K562 (cell line): Measurements from ENCODE around the gene KHNYN. TPM values are rescaled to one million over a fixed set of nuclear protein-coding genes. Genes with fewer than 3 reads are reported as not detected.
A peak's percentile ranks its signal among the peaks of the same experiment; 100 is the strongest.

Experiments used
- BMI1 ChIP-seq: fragments of 150-350 bp; IDR thresholded peaks from 2 replicates; pipeline ENCODE4 v1.6.1; 2014; ENCODE audit warnings: low read length
- CBX1 ChIP-seq: sonication (generic); IDR thresholded peaks from 2 replicates; pipeline ENCODE4 v1.6.1; 2016; ENCODE audit warnings: antibody characterized with exemption, low read depth, mild to moderate bottlenecking
- CEBPG ChIP-seq, 3 experiments: fragments of 200-800 bp in 1 of 3; sonication (Bioruptor generic) in 1 of 3; sonication (generic) in 1 of 3; formaldehyde crosslinking in 1 of 3; IDR thresholded peaks in 2 of 3; conservative IDR thresholded peaks in 1 of 3; 2 replicates each; pipeline versions ENCODE4 v1.6.1 to v1.8.0; 2016 to 2022; ENCODE audit warnings: missing compliant biosample characterization in 2 of 3, missing genetic modification characterization in 2 of 3, mild to moderate bottlenecking in 1 of 3, missing genetic modification reagents in 1 of 3
- DDX20 ChIP-seq: fragments of 450-650 bp; IDR thresholded peaks from 2 replicates; pipeline ENCODE4 v1.6.1; 2016; ENCODE audit warnings: missing genetic modification characterization, low read depth, mild to moderate bottlenecking, missing compliant biosample characterization, moderate library complexity
- EP400 ChIP-seq: fragments of 450-650 bp; IDR thresholded peaks from 2 replicates; pipeline ENCODE4 v1.6.1; 2017; ENCODE audit warnings: antibody characterized with exemption, mild to moderate bottlenecking, moderate library complexity
- GTF2F1 ChIP-seq: IDR thresholded peaks from 2 replicates; pipeline ENCODE4 v1.6.1; 2011; ENCODE audit warnings: low read depth, low read length, improper control_type of control experiment
- IFI16 ChIP-seq: fragments of 250-450 bp; sonication (Bioruptor Pico); IDR thresholded peaks from 2 replicates; pipeline ENCODE4 v2.1.2; 2022; ENCODE audit warnings: mild to moderate bottlenecking, inconsistent platforms
- KHSRP ChIP-seq: fragments of 450-650 bp; IDR thresholded peaks from 2 replicates; pipeline ENCODE4 v1.6.1; 2017
- NCOA2 ChIP-seq, 2 experiments: fragments of 450-650 bp; IDR thresholded peaks; 2 replicates each; pipeline ENCODE4 v1.6.1; 2018; ENCODE audit warnings: mild to moderate bottlenecking in 2 of 2, moderate library complexity in 1 of 2; ENCODE audit not compliant: partially characterized antibody in 2 of 2
- NFATC3 ChIP-seq: fragments of 450-650 bp; IDR thresholded peaks from 2 replicates; pipeline ENCODE4 v1.6.1; 2017; ENCODE audit warnings: mild to moderate bottlenecking
- NR2C2 ChIP-seq, 2 experiments: fragments of 200-800 bp in 1 of 2; sonication (Bioruptor generic) in 1 of 2; sonication (generic) in 1 of 2; formaldehyde crosslinking in 1 of 2; IDR thresholded peaks; 2 replicates each; pipeline versions ENCODE4 v1.6.1 to v1.8.0; 2016 to 2022; ENCODE audit warnings: mild to moderate bottlenecking in 1 of 2, missing compliant biosample characterization in 1 of 2, missing genetic modification characterization in 1 of 2, missing genetic modification reagents in 1 of 2
- PHF21A ChIP-seq: fragments of 450-650 bp; IDR thresholded peaks from 2 replicates; pipeline ENCODE4 v1.6.1; 2017; ENCODE audit warnings: low read depth, borderline replicate concordance
- POLR2A ChIP-seq: fragments of 450-650 bp; conservative IDR thresholded peaks from 2 replicates; pipeline ENCODE4 v1.6.1; 2016
- RHOXF2B ChIP-seq: fragments of 250-450 bp; sonication (Bioruptor Pico); conservative IDR thresholded peaks from 2 replicates; pipeline ENCODE4 v1.5.1; 2021
- RNF2 ChIP-seq: sonication (generic); IDR thresholded peaks from 2 replicates; pipeline ENCODE4 v1.6.1; 2016
- SAFB ChIP-seq: fragments of 200-400 bp; formaldehyde crosslinking; IDR thresholded peaks from 2 replicates; pipeline ENCODE4 v1.6.1; 2017; ENCODE audit warnings: low read depth, low read length, borderline replicate concordance
- TEAD1 ChIP-seq, 2 experiments: fragments of 450-650 bp in 1 of 2; sonication (generic) in 1 of 2; formaldehyde crosslinking; IDR thresholded peaks; 2 replicates each; pipeline versions ENCODE4 v1.4.0 to v1.8.0; 2020 to 2022; ENCODE audit warnings: mild to moderate bottlenecking in 2 of 2, missing genetic modification reagents in 1 of 2
- TEAD4 ChIP-seq, 2 experiments: sonication (generic) in 1 of 2; formaldehyde crosslinking in 1 of 2; IDR thresholded peaks; 2 replicates each; pipeline versions ENCODE4 v1.6.1 to v1.8.0; 2012 to 2022; ENCODE audit warnings: borderline replicate concordance in 1 of 2, inconsistent platforms in 1 of 2, low read length in 1 of 2, mild to moderate bottlenecking in 1 of 2, missing genetic modification reagents in 1 of 2
- TFAM ChIP-seq: fragments of 250-450 bp; sonication (Bioruptor Pico); conservative IDR thresholded peaks from 2 replicates; pipeline ENCODE4 v1.5.0; 2021; ENCODE audit warnings: mild to moderate bottlenecking, moderate library complexity
- ZBTB17 ChIP-seq: fragments of 450-650 bp; formaldehyde crosslinking; IDR thresholded peaks from 2 replicates; pipeline ENCODE4 v1.4.0; 2020; ENCODE audit warnings: mild to moderate bottlenecking
- ZNF589 ChIP-seq: fragments of 200-800 bp; sonication (Bioruptor generic); IDR thresholded peaks from 2 replicates; pipeline ENCODE4 v1.6.1; 2016; ENCODE audit warnings: low read depth, missing genetic modification characterization, missing compliant biosample characterization
- polyA plus RNA-seq, 8 experiments: library from polyadenylated mRNA; depleted of rRNA in 4 of 8; stranded (reverse) in 5 of 8; unstranded in 3 of 8; fragments of >200 nt; fragmentation: Nextera tagmentation in 2 of 8; fragmentation: Illumina TruSeq in 1 of 8; extraction: Ambion mirVana in 2 of 8; extraction: Trizol in 1 of 8; gene quantifications; 2 replicates each; pipeline versions ENCODE4 v1.2.1 to v1.2.3, GENCODE V29; 2011 to 2014; ENCODE audit warnings: inconsistent platforms in 1 of 8, missing spikeins in 1 of 8
- total RNA-seq, 7 experiments: library from RNA; depleted of rRNA in 6 of 7; stranded (reverse); fragments of >200 nt in 6 of 7; fragmentation: Illumina TruSeq in 2 of 7; extraction: Trizol in 2 of 7; gene quantifications; 2 replicates each; pipeline versions ENCODE4 v1.2.1 to v1.2.3, GENCODE V29; 2011 to 2021; ENCODE audit warnings: low replicate concordance in 1 of 7
- TF ChIP-seq, protein P1 (sequence below): fragments of 450-650 bp; IDR thresholded peaks from 2 replicates; pipeline ENCODE4 v1.6.1; 2016; ENCODE audit warnings: missing biosample characterization, missing genetic modification characterization
- TF ChIP-seq, protein P2 (sequence below): sonication (generic); formaldehyde crosslinking; IDR thresholded peaks from 2 replicates; pipeline ENCODE4 v1.8.1; 2023; ENCODE audit warnings: mild to moderate bottlenecking, missing genetic modification reagents
- TF ChIP-seq, protein P3 (sequence below): fragments of 450-650 bp; IDR thresholded peaks from 2 replicates; pipeline ENCODE4 v1.6.1; 2017; ENCODE audit warnings: mild to moderate bottlenecking, moderate library complexity

KHNYN gene
- total and polyA plus RNA-seq, 9 of the 15 experiments (the other 6 are each of a cell fraction or from before 2014, with no cell fraction given), result 0.76 to 26.0 (median 14.1) TPM

DNA sequence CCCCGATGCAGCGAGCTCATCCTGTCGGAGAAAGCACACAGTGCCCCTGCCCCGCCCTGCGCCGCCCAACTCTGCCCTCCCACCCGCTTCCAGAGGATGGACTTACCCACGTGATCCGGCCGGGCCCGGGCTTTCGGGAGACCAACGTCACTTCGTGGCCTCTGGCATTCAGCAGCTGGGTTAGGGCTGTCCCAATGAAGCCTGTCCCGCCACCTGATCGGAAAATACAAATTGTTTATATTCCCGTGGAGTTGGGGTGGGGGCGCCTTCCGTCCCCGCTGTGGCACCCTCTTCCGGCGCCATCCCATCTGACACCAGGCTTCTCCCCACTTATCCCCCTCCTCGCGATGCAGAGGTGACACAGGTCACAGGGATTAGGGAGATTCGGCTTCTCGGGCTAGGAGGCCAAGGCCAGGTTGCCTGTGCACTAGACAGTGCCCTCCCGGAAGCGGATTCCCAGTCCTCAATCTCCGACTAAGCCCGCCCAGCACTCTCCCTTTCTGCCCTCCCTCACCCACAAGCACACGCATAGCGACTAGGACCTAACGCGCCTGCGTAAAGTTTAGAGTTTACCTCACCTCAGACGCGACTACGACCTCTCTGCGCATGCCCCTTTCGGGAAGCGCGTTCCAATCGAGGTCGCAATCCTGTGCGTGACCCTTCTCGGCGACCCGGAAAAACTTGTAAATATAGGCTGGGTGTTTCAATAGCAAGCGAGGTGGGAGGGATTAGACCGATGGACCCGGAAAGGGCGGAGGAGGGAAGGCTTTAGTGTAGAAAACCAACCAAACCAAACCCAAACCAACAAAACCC lies 12.7 kb downstream of the KHNYN start, which contains the start of gene SDR39U1 (continued):
- TF ChIP-seq, protein P1, sequence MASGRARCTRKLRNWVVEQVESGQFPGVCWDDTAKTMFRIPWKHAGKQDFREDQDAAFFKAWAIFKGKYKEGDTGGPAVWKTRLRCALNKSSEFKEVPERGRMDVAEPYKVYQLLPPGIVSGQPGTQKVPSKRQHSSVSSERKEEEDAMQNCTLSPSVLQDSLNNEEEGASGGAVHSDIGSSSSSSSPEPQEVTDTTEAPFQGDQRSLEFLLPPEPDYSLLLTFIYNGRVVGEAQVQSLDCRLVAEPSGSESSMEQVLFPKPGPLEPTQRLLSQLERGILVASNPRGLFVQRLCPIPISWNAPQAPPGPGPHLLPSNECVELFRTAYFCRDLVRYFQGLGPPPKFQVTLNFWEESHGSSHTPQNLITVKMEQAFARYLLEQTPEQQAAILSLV, result no peak
- TF ChIP-seq NFATC3 (no peak), ZBTB17 (peak; percentile 51; the same call in 1 of the 2 replicates), GTF2F1 (0 out of 2 replicates have a peak, but pooled peaks have one; percentile 18), NR2C2 (CRISPR knock-in tag; IDR thresholded peaks at IDR 0.05) (peak; percentile 99), NR2C2 (tag; IDR thresholded peaks at IDR 0.05) (peak; percentile 99), RNF2 (no peak), CBX1 (0 out of 2 replicates have a peak, but pooled peaks have one; percentile 44), SAFB (no peak), IFI16 (CRISPR knock-in tag) (no peak), TFAM (CRISPR knock-in tag) (no peak), NCOA2 (IDR thresholded peaks at IDR 0.05; ENCODE audit: partially characterized antibody in 2 of 2) (no peak), TEAD4 (IDR thresholded peaks at IDR 0.05; ENCODE audit: low read length) (peak; percentile 19; the same call in 1 of the 2 replicates), TEAD4 (CRISPR knock-in tag; IDR thresholded peaks at IDR 0.05; ENCODE audit: borderline replicate concordance) (no peak), TEAD1 (CRISPR knock-in tag; IDR thresholded peaks at IDR 0.05) (peak in 1 of 2 experiments; percentile 38; a peak in 1 of 4 replicates), RHOXF2B (CRISPR knock-in tag) (no peak), EP400 (peak; percentile 85), PHF21A (no peak), ZNF589 (CRISPR knock-in tag) (0 out of 2 replicates have a peak, but pooled peaks have one; percentile 43), CEBPG (CRISPR knock-in tag; IDR thresholded peaks at IDR 0.05) (no peak), CEBPG (tag; conservative IDR thresholded peaks at IDR 0.05 in 1 of 2, IDR thresholded peaks at IDR 0.05 in 1 of 2) (no peak), KHSRP (no peak), POLR2A (peak; percentile 90), DDX20 (tag) (no peak), BMI1 (no peak)
- TF ChIP-seq, protein P2, sequence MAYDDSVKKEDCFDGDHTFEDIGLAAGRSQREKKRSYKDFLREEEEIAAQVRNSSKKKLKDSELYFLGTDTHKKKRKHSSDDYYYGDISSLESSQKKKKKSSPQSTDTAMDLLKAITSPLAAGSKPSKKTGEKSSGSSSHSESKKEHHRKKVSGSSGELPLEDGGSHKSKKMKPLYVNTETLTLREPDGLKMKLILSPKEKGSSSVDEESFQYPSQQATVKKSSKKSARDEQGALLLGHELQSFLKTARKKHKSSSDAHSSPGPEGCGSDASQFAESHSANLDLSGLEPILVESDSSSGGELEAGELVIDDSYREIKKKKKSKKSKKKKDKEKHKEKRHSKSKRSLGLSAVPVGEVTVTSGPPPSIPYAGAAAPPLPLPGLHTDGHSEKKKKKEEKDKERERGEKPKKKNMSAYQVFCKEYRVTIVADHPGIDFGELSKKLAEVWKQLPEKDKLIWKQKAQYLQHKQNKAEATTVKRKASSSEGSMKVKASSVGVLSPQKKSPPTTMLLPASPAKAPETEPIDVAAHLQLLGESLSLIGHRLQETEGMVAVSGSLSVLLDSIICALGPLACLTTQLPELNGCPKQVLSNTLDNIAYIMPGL (CRISPR knock-in tag), result no peak
- TF ChIP-seq, protein P3, sequence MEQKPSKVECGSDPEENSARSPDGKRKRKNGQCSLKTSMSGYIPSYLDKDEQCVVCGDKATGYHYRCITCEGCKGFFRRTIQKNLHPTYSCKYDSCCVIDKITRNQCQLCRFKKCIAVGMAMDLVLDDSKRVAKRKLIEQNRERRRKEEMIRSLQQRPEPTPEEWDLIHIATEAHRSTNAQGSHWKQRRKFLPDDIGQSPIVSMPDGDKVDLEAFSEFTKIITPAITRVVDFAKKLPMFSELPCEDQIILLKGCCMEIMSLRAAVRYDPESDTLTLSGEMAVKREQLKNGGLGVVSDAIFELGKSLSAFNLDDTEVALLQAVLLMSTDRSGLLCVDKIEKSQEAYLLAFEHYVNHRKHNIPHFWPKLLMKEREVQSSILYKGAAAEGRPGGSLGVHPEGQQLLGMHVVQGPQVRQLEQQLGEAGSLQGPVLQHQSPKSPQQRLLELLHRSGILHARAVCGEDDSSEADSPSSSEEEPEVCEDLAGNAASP, result no peak
